Uterus (tissue), 4 donors: ENCODE results near the gene OR8G5. TPM values are rescaled to one million over a fixed set of nuclear protein-coding genes. Genes with fewer than 3 reads are reported as not detected.

Experiments used
- DNase-seq, 2 donors: peaks; one replicate each; pipeline ENCODE4 v3.0.0-alpha.2; 2019 to 2020
- H3K27ac ChIP-seq, 2 donors: fragments of 200-600 bp; sonication (generic); 1 replicate in 1 of 2; 2 replicates in 1 of 2; pipeline ENCODE4 v1.5.1; 2016 to 2018
- H3K27me3 ChIP-seq, 2 donors: fragments of 200-600 bp; sonication (generic); one replicate each; pipeline ENCODE4 v1.5.1; 2018 to 2019; ENCODE audit warnings: control low read depth in 1 of 2
- H3K36me3 ChIP-seq, 2 donors: fragments of 200-600 bp; sonication (generic); one replicate each; pipeline ENCODE4 v1.5.1; 2019; ENCODE audit warnings: control low read depth in 1 of 2
- H3K4me1 ChIP-seq, 2 donors: fragments of 200-600 bp; sonication (generic); one replicate each; pipeline ENCODE4 v1.5.1; 2018 to 2019; ENCODE audit warnings: control low read depth in 1 of 2
- H3K4me3 ChIP-seq, 2 donors: fragments of 200-600 bp; sonication (generic); 1 replicate in 1 of 2; 2 replicates in 1 of 2; pipeline ENCODE4 v1.5.1; 2018 to 2019; ENCODE audit warnings: mild to moderate bottlenecking in 1 of 2
- H3K9me3 ChIP-seq, 2 donors: fragments of 200-600 bp; sonication (generic); one replicate each; pipeline ENCODE4 v1.5.1; 2019; ENCODE audit warnings: control low read depth in 1 of 2
- CTCF ChIP-seq, 4 experiments: fragments of 200-600 bp in 2 of 4; fragments of 450-650 bp in 2 of 4; sonication (generic) in 2 of 4; IDR thresholded peaks; one replicate each; pipeline ENCODE4 v1.5.1; 2016 to 2019; ENCODE audit warnings: antibody characterized with exemption in 4 of 4, mild to moderate bottlenecking in 2 of 4, moderate library complexity in 1 of 4
- POLR2A ChIP-seq, 2 donors: fragments of 450-650 bp; IDR thresholded peaks; one replicate each; pipeline ENCODE4 v1.6.1; 2016; ENCODE audit warnings: antibody characterized with exemption in 2 of 2, mild to moderate bottlenecking in 1 of 2, moderate library complexity in 1 of 2
- intact Hi-C: fragments of 100-400 bp; cut with DNase I; formaldehyde crosslinking; loops from one replicate; pipeline ENCODE4 v1.15.1; 2023; ENCODE audit warnings: low total_unique reads
- total RNA-seq, 4 donors: library from RNA; depleted of rRNA in 3 of 4; stranded (reverse); fragments of >200 nt in 3 of 4; gene quantifications; one replicate each; pipeline versions ENCODE4 v1.1.0 to v1.2.4, GENCODE V29; 2014 to 2023
- donor health status: DM: yes; HTN: yes; CAD: no.

Gene OR8G5
- total RNA-seq, 4 donors from 2014 or later: not detected

GRCh38 chr11:124294687-124295086 is 38.5 kb downstream of the OR8G5 start:
- TF ChIP-seq POLR2A (IDR thresholded peaks at IDR 0.05): no peak
- Histone ChIP-seq H3K9me3 (no peaks in the 10 kb centered on the region), H3K27me3 (no peaks in the 10 kb centered on the region), H3K4me1 (no peaks in the 10 kb centered on the region), H3K36me3 (no peaks in the 10 kb centered on the region), H3K4me3 (no peak overlapping the region), H3K27ac (no peak overlapping the region)
- DNase-seq: no peak
- intact Hi-C loops: no loop called here

GRCh38 chr11:124296016-124296415 is 39.8 kb downstream of the OR8G5 start:
- H3K4me3 ChIP-seq: no peak overlapping the region
- no peak for DNase-seq
- intact Hi-C loops: no loop called here
- H3K9me3 ChIP-seq: no peaks in the 10 kb centered on the region
- H3K27ac ChIP-seq: no peak overlapping the region
- no peaks in the 10 kb centered on the region for H3K27me3 ChIP-seq
- H3K4me1 ChIP-seq: no peaks in the 10 kb centered on the region
- TF ChIP-seq POLR2A (IDR thresholded peaks at IDR 0.05) (no peak), CTCF (IDR thresholded peaks at IDR 0.05) (no peak)
- no peaks in the 10 kb centered on the region for H3K36me3 ChIP-seq

- no peaks in the 10 kb centered on the region for H3K36me3 ChIP-seq
- no peak for DNase-seq
- TF ChIP-seq POLR2A (IDR thresholded peaks at IDR 0.05) (no peak), CTCF (IDR thresholded peaks at IDR 0.05) (no peak)
- H3K4me1 ChIP-seq: no peaks in the 10 kb centered on the region
- H3K27me3 ChIP-seq: no peaks in the 10 kb centered on the region
- H3K27ac ChIP-seq: no peak overlapping the region
- H3K4me3 ChIP-seq: no peak overlapping the region
- H3K9me3 ChIP-seq: no peaks in the 10 kb centered on the region
- intact Hi-C loops: no loop called here
Observed at GRCh38 chr11:124297921-124298320, 41.7 kb downstream of the OR8G5 start.

GRCh38 chr11:124301548-124301947 is 45.4 kb downstream of the OR8G5 start:
- Histone ChIP-seq H3K4me3 (no peak overlapping the region), H3K27ac (no peak overlapping the region), H3K4me1 (no peaks in the 10 kb centered on the region), H3K27me3 (no peaks in the 10 kb centered on the region), H3K9me3 (no peaks in the 10 kb centered on the region), H3K36me3 (no peaks in the 10 kb centered on the region)
- no peak for TF ChIP-seq CTCF (IDR thresholded peaks at IDR 0.05)
- TF ChIP-seq POLR2A (IDR thresholded peaks at IDR 0.05): no peak
- no peak for DNase-seq
- intact Hi-C loops: no loop called here

GRCh38 chr11:124302347-124303125 is 46.4 kb downstream of the OR8G5 start:
- H3K4me3 ChIP-seq: no peak overlapping the region
- DNase-seq: no peak
- TF ChIP-seq POLR2A (IDR thresholded peaks at IDR 0.05) (no peak), CTCF (IDR thresholded peaks at IDR 0.05) (no peak)
- no peaks in the 10 kb centered on the region for H3K9me3 ChIP-seq
- no peaks in the 10 kb centered on the region for H3K27me3 ChIP-seq
- intact Hi-C loops: no loop called here
- H3K27ac ChIP-seq: no peak overlapping the region
- no peaks in the 10 kb centered on the region for H3K36me3 ChIP-seq
- H3K4me1 ChIP-seq: no peaks in the 10 kb centered on the region
